ENCODE measurements around the gene LHFPL6. TPM values are rescaled to one million over a fixed set of nuclear protein-coding genes. Genes with fewer than 3 reads are reported as not detected.

Gene LHFPL6
- total RNA-seq, 1 donor from 2014 or later: 54.8 TPM

DNA sequence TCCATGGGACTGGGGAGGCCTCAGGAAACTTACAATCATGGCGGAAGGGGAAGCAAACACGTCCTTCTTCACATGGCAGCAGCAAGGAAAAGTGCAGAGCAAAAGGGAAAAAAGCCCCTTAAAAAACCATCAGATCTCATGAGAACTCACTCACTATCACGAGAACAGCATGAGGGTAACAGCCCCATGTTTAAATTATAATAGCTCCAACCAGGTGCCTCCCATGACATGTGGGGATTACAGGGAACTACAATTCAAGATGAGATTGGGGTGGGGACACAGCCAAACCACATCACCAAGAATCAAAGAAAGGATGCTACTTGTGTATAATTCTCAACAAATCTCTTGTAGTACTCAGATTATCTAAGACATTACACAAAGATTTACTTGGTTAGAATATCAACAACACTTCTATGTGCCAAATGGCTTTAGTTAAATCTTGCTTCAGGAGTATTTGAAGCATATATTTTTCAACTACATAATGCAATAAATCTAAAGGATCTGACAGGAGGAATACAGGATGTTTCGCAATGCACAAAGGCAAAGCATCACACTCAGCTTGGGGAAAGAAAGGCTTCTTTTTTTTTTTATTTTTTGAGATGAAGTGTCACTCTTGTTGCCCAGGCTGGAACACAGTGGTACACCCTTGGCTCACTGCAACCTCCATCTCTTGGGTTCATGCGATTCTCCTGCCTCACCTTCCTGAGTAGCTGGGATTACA is 180.0 kb downstream of the LHFPL6 start:
- no peak for TF ChIP-seq POLR2A (IDR thresholded peaks at IDR 0.05)
- TF ChIP-seq POLR2AphosphoS5 (IDR thresholded peaks at IDR 0.05; ENCODE audit: insufficient read depth in 1 of 2, low read depth in 1 of 2): no peak
- TF ChIP-seq, protein P1, sequence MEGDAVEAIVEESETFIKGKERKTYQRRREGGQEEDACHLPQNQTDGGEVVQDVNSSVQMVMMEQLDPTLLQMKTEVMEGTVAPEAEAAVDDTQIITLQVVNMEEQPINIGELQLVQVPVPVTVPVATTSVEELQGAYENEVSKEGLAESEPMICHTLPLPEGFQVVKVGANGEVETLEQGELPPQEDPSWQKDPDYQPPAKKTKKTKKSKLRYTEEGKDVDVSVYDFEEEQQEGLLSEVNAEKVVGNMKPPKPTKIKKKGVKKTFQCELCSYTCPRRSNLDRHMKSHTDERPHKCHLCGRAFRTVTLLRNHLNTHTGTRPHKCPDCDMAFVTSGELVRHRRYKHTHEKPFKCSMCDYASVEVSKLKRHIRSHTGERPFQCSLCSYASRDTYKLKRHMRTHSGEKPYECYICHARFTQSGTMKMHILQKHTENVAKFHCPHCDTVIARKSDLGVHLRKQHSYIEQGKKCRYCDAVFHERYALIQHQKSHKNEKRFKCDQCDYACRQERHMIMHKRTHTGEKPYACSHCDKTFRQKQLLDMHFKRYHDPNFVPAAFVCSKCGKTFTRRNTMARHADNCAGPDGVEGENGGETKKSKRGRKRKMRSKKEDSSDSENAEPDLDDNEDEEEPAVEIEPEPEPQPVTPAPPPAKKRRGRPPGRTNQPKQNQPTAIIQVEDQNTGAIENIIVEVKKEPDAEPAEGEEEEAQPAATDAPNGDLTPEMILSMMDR (IDR thresholded peaks at IDR 0.05): no peak
- Histone ChIP-seq H3K27me3 (no peaks in the 10 kb centered on the region), H3K27ac (no peak overlapping the region), H3K4me1 (no peaks in the 10 kb centered on the region), H3K9me3 (no peaks in the 10 kb centered on the region), H3K36me3 (no peaks in the 10 kb centered on the region), H3K4me3 (no peak overlapping the region)
- intact Hi-C loops (cut with DNase I): no loop called here
- no peak for DNase-seq (ENCODE audit: extremely low spot score in 2 of 2)

DNA sequence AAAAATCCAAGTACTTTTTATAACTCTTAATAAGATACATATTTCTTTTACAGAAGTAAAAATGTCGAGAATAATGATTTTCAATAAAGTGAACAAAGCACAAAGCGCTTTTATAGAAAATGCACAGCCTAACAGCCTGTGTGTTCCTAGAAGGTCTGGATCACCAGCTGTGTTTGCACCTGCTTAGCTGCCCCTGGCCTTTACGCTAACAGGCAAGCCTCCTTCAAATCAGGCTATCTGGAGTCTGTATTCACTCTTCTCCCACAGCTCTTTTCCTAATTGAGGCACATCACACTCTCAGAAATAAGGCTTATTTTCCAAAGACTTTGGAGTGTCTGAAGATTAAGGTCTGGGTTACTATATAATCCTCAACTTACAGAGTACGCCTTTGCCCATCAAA is 183.1 kb downstream of the LHFPL6 start:
- Histone ChIP-seq H3K27ac (no peak overlapping the region), H3K36me3 (no peaks in the 10 kb centered on the region), H3K4me3 (no peak overlapping the region), H3K9me3 (no peaks in the 10 kb centered on the region), H3K4me1 (peaks cover 22% of the 10 kb centered on the region), H3K27me3 (no peaks in the 10 kb centered on the region)
- no peak for DNase-seq (ENCODE audit: extremely low spot score in 2 of 2)
- intact Hi-C loops (cut with DNase I): loop anchor here (5.0 kb wide), 1 partner anchor 182 kb away; the partner anchor contains the start of gene LHFPL6
- TF ChIP-seq, protein P1 (IDR thresholded peaks at IDR 0.05): no peak
- TF ChIP-seq POLR2AphosphoS5 (IDR thresholded peaks at IDR 0.05; ENCODE audit: insufficient read depth in 1 of 2, low read depth in 1 of 2) (no peak), POLR2A (IDR thresholded peaks at IDR 0.05) (no peak)

DNA sequence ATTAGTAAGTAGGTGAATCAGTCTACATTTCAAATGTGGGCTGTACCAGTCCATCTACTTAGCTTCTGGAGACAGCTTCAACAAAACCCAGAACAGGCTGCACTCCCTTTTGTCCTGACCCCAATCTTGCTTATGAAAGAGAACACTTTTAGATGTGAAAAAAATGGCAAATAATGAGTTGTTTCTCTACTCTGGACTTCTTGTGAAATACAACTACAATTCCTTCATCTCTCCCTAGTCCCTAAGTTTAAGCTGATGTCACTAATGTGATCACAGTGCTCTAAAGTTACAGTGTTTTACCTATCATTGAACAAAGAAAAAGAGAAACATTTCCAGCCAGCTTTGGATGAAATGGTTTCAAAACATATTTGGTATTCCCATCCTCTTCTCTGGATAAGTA is 183.9 kb downstream of the LHFPL6 start:
- Histone ChIP-seq H3K4me3 (no peak overlapping the region), H3K9me3 (no peaks in the 10 kb centered on the region), H3K27me3 (no peaks in the 10 kb centered on the region), H3K36me3 (no peaks in the 10 kb centered on the region), H3K27ac (no peak overlapping the region), H3K4me1 (peaks cover 22% of the 10 kb centered on the region)
- TF ChIP-seq, protein P1 (IDR thresholded peaks at IDR 0.05): no peak
- TF ChIP-seq POLR2A (IDR thresholded peaks at IDR 0.05) (no peak), POLR2AphosphoS5 (IDR thresholded peaks at IDR 0.05; ENCODE audit: insufficient read depth in 1 of 2, low read depth in 1 of 2) (no peak)
- intact Hi-C loops (cut with DNase I): loop anchor here (5.0 kb wide), 1 partner anchor 183 kb away; the partner anchor contains the start of gene LHFPL6
- no peak for DNase-seq (ENCODE audit: extremely low spot score in 2 of 2)

DNA sequence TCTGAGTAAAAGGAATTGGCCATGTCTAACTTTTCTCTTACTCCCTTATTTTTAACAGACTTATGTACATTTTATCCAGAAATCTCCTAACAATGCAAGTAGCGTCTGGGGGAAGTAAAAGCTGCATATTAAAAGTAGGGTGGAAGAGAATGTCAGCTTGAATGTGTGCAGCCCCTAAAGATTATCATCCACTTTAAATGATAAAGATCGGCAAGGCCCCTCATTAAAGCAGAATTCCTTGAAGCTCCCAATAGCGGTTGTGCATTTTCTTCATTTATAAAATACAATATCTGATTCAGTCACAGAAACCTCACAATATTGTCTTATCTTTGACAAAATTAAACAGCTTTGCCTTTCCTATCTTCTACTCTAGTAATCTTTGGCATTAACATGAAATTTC is 184.6 kb downstream of the LHFPL6 start:
- TF ChIP-seq, protein P1 (IDR thresholded peaks at IDR 0.05): no peak
- no peak for TF ChIP-seq POLR2A (IDR thresholded peaks at IDR 0.05)
- no peaks in the 10 kb centered on the region for H3K9me3 ChIP-seq
- no peak overlapping the region for H3K4me3 ChIP-seq
- intact Hi-C loops (cut with DNase I): loop anchor here (5.0 kb wide), 1 partner anchor 184 kb away; the partner anchor contains the start of gene LHFPL6
- H3K27me3 ChIP-seq: no peaks in the 10 kb centered on the region
- no peak for DNase-seq (ENCODE audit: extremely low spot score in 2 of 2)
- no peak overlapping the region for H3K27ac ChIP-seq
- H3K36me3 ChIP-seq: no peaks in the 10 kb centered on the region
- peaks cover 22% of the 10 kb centered on the region for H3K4me1 ChIP-seq

DNA sequence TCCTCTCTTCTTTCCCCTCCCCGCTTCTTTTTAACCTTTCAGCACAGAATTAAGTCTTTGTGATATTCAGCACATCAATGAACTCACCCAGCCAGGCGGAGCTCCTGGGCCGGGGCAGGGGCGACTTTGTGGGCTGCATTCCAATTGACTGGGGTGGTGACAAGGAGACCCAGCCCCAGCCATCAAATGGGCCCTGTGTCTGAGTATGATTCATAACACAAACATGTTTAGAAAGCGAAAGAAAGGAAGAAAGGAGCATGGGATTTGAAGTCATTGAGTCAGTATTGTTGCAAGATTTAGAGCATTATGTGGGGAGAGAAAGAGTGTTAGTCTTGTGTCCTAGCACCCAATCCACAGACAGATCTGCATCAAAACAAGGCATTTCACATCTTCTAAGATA is 185.3 kb downstream of the LHFPL6 start:
- TF ChIP-seq POLR2A (IDR thresholded peaks at IDR 0.05): no peak
- TF ChIP-seq, protein P1 (IDR thresholded peaks at IDR 0.05): no peak
- TF ChIP-seq POLR2AphosphoS5 (IDR thresholded peaks at IDR 0.05; ENCODE audit: insufficient read depth in 1 of 2, low read depth in 1 of 2): no peak
- no peaks in the 10 kb centered on the region for H3K36me3 ChIP-seq
- H3K4me1 ChIP-seq: peaks cover 22% of the 10 kb centered on the region
- intact Hi-C loops (cut with DNase I): loop anchor here (5.0 kb wide), 1 partner anchor 185 kb away; the partner anchor contains the start of gene LHFPL6
- no peak overlapping the region for H3K27ac ChIP-seq
- H3K9me3 ChIP-seq: no peaks in the 10 kb centered on the region
- H3K27me3 ChIP-seq: no peaks in the 10 kb centered on the region
- no peak for DNase-seq (ENCODE audit: extremely low spot score in 2 of 2)
- H3K4me3 ChIP-seq: no peak overlapping the region

Measured in vagina (tissue), 2 donors.